GM04504 (cell line): ENCODE data around the gene RPS27L.
"Not testable (repeated sequence)": the region's sequence is repeated elsewhere in the genome, so short reads cannot be mapped to it uniquely, and the experiment has no call there.

Source experiments
- DNase-seq: peaks from one replicate; pipeline ENCODE4 v3.0.0-alpha.2; 2012; ENCODE audit warnings: low read depth

RPS27L gene

DNA sequence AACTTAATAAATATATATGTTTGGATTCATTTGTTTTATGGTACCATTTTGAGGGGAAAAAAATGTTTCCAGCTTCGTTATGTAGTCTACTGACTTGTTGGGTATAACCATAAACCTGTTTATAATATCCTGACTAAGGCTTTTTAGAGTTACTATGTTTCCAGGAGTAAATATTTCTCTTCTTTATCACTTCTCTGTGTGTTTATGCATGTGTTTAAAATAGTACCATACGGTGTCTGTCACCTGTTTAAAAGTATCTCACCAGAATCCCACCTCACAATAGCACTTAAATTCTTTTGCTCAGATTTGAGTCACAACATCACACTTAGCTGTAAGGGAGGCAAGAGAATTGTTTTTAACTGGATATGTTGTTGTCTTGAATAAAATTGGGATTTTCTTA lies 20.5 kb downstream of the RPS27L start:
- no peak for DNase-seq

DNA sequence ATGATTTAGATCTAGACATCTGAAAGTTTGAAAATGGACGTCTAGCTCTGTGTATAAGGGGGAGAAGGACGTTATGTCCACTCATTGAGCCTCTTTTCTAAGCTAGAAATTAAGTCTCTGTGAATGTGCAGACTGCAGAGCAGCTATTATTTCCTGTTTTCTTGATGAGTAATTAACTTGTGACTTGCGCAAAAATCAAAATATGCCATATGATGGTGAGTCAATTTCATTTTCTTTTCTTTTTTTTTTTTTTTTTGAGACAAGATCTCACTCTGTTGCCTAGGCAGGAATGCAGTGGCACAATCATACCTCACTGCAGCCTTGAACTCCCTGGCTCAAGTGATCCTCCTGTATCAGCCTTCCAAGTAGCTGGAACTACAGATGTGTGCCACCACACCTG lies 21.5 kb downstream of the RPS27L start:
- peak; percentile 71 for DNase-seq

DNA sequence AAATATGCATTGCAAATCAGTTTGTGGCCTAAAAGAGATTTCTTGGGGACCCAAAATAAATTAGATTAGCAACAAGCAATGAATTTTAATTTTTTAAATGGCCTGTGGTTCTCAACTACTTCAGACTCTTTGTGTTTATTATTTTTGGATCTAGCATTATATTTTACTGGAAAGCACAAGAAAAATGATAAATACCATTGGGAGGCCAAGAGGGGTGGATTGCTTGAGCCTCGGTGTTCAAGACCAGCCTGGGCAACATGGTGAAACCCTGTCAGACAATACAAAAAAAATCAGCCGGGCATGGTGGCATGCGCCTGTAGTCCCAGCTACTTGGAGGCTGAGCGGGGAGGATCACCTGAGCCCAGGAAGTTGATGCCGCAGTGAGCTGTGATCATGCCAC lies 22.0 kb downstream of the RPS27L start:
- no peak for DNase-seq

DNA sequence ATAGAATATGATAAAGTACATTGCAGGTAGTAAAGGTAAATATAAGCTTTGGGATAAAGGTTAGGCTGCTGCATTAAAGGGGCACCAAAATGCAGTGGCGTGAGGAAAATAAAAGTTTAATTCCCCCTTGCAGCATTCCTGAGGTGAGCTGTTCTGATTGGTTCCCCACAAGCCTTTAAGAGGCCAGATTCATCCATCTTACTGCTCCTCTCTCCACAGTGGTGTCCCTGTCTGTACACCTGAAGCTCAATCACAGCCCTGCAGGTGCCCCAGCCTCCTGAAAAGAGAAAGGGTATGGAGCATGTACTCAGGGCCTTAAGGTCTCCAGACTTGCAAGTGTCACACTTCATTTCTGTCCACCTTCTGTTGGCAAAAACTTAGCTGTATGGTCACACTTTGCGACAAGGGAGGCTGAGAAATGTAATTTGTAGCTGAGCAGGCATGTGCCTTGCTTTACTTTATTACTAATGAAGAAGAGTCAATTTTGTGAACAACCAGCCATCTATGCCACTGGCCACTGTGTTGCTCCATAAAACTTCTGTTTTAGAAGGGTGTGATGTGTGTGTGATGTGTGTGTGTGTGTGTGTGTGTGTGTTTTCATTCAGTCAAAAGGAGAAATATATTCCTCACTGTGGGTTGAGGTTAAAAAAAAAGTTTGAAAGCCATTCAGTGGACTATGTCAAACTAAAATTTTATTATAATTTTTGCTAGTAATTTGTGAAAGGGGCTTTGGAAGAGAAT lies 22.9 kb downstream of the RPS27L start:
- DNase-seq: no peak

DNA sequence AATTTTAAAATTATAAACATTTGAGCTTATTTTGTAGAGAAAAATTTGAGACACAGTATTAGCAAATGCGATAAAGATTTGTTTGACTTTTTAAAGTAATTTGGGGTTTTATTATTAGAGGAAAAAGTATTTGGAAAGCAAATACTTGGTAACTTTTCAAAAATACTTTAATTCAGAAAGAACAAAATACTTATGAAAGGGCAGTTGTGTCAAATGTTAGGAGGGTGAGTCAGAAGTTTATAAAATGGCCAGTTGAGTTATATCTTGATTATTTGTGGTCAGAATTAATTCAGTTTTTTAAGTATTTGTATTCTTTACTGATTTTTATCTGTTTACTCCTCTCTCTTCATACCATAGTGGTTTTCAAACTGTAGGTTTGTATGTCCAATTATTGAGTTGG lies 23.5 kb downstream of the RPS27L start:
- DNase-seq: no peak

DNA sequence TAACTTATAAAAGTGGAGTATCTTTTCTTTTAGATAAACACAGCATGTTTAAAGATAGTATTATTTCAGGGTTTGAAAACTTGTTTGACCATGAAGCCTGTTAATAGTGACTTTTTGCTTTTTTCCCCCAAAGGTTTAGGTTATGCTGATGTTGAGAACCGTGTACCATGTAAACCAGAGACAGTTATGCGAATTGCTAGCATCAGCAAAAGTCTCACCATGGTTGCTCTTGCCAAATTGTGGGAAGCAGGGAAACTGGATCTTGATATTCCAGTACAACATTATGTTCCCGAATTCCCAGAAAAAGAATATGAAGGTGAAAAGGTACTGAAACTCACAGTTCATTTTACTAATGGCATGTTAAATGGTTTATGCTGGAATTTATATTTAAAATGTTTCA lies 30.6 kb downstream of the RPS27L start:
- no peak for DNase-seq

DNA sequence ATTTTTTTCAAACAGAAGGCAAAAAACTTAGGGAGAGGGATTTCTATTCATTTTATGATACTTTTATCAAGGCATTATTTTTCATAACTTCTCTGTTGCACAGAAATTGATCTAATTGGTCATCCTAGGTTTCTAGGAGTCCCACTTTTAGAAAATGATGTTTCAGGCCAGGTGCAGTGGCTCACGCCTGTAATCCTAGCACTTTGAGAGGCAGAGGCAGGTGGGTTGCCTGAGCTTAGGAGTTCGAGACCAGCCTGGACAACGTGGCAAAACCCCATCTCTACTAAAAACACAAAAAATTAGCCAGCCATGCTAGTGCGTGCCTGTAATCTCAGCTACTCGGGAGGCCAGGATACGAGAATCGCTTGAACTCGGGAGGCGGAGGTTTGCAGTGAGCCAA lies 32.8 kb downstream of the RPS27L start:
- DNase-seq: no peak

DNA sequence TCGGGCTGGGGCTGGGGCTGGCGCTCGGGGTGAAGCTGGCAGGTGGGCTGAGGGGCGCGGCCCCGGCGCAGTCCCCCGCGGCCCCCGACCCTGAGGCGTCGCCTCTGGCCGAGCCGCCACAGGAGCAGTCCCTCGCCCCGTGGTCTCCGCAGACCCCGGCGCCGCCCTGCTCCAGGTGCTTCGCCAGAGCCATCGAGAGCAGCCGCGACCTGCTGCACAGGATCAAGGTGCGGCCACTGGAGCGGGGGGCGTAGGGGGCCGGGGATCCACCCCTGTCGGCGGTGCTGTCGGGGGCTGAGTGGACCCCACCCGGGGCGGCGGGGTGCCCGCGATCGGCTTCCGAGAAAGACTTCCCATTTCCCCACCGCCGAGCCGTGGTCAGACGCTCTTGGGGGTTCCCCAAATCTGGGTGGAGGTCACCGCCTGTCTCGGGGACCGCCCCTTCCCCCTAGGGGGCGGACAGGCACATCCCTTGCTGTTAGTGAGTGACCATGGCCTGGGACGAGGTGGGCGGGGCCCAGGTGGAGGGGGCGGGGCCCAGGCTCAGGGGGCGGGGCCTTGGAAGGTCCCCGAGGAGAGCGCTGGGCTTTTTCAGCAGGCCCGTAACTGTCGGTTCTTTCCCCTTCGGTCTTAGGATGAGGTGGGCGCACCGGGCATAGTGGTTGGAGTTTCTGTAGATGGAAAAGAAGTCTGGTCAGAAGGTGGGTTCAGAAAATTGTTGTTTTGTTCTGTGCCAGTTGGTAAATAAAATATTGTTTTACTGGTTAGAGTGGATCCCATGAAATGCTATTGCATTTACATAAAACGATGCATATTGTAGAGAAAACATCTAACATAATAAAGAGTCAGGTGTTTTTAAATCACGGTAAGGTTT lies 35.0 kb downstream of the RPS27L start:
- DNase-seq: peak; percentile 44

DNA sequence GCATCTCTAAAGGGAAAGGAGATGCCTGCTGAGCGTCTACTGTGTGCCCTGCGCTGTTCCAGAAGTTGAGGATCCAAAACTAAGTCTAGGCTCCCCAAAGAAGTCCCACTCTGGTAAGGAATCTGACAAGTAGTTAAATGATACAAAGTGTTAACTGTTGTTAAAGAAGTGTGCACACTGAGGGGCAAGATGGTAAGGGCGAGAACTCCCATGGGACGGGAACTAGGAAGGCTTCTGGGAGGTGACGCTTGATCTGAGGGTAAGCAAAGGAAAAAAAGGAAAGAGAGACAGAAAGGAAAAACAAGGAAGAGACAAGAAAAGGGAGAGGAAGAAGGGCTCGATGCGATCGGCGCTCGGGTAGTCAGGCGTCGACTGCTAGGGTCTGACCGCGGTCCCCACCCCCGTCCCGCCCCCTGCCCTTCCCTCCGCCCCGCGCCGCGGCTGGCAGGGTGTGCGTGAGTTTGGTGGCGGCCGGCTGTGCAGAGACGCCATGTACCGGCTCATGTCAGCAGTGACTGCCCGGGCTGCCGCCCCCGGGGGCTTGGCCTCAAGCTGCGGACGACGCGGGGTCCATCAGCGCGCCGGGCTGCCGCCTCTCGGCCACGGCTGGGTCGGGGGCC lies 35.8 kb downstream of the RPS27L start, which contains the start of gene LACTB:
TSS of gene LACTB (plus strand) at position 480 of the 620 bp plus-strand sequence. CDS start at position 491, 11 bp downstream.
- DNase-seq: peak; percentile 81

DNA sequence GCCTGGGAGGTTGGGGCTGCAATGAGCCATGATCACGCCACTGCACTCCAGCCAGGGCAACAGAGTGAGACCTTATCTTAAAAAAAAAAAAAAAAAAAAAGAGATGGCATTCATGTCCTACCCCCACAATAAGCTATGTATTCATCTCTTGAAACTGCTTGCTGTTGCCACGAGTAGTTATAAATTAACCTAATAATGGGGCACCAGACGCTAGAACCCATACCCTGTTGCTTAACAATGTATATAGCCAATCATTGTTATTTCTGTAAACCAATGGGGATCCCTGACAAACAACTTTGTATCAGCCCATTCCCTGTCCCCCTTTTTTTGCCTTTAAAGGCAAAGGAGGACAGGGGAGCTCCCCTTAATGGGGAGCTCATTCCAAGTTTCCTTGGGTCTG lies 38.4 kb downstream of the RPS27L start:
- DNase-seq: no peak

DNA sequence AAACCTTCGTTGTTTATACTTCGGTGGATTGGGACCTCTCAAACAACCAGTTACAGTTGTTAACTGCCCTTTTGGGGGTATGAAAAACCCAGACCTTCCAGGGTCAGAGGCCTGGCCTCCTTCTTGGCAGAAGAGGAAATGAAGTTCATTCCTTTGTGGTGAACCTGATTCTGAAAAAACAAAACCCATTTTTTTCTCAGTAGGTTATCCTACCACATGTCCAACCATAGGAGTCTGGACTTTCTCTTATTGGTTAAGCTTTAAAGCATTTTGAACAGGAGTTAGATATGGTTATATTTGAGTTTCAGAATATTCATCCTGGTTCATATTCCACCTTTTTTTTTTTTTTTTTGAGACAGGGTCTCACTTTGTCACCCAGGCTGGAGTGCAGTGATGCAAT lies 42.8 kb downstream of the RPS27L start:
- no peak for DNase-seq

DNA sequence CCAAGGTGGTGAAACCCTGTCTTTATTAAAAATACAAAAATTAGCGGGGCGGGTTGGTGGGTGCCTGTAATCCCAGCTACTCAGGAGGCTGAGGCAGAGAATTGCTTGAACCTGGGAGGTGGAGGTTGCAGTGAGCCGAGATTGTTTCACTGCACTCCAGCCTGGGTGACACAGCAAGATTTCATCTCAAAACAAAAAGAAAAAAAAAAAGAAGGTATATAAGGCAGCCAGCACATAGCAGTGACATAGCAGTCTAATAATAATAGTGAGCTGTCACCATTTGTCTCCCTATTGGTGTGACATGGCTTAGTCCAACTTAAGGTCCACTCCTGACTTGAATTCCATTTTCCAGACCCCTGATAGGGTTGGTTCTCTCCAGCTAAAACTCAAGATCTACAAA lies 44.4 kb downstream of the RPS27L start:
- DNase-seq: no peak

DNA sequence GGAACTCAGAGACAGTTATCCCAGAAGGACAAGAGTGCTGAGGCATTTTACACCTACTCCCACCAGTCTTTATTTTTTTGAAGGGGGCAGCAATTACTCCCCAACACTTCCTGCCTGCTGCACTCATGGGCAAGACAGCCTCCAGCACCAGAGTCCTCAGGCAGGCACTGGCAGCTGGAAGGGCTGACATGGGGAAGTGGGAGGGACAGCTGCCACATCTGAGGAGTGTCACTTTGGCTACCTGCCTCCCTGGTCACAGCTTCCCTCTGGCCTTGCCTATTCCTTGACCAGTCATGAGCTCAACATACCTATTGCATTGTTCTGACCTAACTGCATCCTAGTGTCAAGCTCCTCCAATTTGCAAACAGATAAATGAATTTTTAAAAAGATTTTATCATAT lies 45.8 kb downstream of the RPS27L start:
- no peak for DNase-seq

DNA sequence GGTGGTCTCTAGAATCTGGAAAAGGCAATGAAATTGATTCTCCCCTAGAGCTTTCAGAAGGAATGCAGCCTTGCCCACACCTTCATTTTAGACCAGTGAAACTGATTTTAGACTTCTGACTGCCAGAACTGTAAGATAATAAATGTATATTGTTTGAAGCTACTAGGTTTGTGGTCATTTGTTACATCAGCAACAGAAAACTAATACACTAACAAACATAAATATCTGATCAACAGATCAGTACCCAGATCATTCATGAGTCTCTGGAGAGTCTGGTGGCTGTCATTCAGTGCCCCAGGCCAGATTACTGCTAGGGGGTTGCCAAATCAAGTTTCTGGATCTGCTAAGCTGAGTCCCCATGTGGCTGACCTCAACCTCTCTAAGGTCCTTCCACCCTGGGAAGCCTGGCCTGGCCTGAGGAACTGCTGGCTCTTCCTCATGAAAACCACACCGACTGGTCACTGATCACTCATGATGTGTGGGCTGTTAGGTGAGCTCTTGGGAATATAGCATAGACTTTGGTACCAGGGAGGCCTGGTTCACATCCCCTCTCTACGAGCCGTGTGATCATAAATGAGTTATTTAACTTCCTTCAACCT lies 46.8 kb downstream of the RPS27L start:
- no peak for DNase-seq

DNA sequence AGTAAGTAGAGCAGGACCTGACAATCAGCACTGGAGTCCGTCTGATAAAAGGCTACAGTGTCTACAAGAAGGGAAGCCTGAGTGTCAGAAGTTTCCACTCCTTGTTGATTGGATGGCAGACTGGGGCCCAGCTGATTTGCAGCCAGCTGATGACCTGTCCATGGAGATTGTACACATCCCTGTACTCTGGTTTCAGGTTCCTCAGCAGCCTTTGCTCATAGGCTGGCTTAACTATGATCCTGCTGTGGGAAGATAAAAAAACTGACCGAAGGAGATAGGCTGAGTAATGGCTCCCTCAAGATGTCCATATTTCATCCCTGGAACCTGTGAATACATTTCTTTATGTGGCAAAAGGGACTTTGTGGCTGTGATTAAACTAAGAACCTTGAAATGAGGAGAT lies 47.4 kb downstream of the RPS27L start:
- no peak for DNase-seq

DNA sequence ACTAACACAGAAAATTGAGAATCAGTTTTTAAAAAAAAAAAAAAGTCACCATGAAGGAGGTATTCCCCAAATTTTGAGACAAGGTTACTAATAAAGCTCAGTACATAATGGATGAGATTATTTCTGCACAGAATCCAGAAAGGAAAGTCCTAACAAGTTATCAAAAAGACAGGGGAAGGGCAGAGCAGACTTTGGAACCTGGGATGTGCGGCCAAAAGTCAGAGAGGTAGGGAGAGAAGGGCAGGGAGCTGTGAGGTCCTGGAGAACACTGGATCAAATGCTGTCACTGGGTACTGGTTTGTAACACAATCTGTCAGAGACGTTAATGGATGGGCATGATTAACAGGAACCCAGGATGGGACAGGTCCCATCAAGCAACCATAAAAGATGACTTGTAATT lies 47.8 kb downstream of the RPS27L start:
- DNase-seq: no peak

DNA sequence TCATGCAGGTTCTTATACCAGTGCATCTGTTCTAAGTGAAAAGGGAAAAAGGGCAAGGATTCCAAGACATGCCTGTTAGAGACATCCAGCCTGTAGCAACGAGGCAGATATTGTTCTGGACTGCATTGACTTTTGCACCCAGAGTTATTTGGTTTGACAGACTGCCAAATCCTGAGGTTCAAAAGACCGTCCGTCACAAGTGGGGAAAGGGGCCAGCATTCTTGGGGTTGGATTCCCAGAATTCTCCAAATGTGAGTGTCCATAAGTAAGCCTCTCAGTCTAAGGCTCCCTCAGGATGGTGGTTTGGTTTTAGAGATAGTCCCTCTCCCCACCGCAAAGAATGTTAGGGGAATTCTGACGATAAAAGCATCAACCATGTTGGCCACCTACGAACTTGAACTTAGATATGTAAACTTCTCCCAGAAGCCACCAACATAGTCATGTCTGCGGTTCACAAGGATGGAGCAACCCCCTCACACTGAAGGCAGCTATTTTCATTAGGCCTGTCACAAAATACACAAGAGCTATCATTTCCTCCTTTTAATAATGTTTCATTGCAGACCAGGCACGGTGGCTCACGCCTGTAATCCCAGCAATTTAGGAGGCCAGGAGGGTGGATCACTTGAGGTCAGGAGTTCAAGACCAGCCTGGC lies 49.3 kb downstream of the RPS27L start:
- peak; percentile 100 for DNase-seq

DNA sequence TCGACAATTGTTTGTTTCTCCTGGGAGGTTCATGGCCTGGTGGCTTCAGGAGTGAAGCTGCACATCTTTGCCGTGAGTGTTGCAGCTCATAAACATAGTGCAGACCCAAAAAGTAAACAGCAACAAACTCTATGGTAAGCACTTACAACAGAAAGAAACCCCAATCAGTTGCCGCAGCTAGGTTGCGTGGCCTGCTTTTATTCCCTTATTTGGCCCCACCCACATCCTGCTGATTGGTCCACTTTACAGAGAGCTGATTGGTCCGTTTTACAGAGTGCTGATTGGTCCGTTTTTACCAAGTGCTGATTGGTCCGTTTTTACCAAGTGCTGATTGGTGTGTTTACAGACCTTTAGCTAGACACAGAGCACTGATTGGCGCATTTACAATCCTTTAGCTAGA lies 51.9 kb downstream of the RPS27L start:
- DNase-seq: not testable (repeated sequence)

DNA sequence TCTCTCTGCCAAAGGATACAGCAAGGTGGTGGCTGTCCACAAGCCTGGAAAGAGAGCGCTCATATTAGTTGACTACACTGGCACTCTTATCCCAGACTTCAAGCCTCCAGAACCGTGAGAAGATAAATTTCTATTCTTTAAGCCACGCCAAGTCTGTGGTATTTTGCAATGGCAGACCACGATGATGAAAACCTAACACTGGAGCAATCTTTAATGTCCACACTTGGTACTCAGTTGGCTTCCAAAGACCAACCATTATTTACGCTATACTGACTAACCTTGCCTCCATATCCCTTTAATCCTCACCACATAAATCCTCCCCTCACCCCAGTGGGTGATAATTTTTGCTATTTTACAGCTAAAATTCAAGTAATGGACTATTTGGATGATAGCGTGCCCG lies 52.5 kb downstream of the RPS27L start:
- DNase-seq: no peak

DNA sequence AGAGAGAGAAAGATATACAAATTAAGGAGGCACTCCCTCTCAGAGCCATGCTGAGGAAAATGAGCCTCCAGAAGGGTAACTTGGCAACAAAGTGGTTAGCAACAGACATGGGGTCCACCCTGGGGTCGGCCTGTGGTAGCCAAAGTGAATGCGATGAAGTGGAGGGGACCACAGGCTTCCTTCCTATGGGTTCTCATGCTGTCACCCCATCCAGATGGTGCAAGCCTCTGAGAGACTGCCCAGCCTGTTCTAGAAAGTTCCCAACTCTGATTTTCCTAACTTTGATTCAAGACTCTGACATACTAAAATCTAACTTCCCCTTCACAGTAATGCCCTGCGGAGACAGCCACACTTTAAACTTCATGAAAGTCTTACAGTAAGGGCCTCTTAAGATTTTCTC lies 53.9 kb downstream of the RPS27L start:
- DNase-seq: no peak

DNA sequence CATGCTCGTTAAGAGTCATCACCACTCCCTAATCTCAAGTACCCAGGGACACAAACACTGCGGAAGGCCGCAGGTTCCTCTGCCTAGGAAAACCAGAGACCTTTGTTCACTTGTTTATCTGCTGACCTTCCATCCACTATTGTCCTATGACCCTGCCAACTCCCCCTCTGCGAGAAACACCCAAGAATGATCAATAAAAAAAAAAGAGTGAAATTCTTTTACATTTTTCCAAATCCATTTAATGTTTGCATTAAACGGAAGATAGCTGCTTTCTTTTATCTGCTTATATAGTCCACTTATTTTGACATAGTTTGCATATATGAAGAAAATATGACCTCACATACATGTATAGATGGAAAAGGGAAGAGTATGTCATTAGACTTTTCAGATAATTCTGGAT lies 57.7 kb downstream of the RPS27L start:
- DNase-seq: not testable (repeated sequence)

DNA sequence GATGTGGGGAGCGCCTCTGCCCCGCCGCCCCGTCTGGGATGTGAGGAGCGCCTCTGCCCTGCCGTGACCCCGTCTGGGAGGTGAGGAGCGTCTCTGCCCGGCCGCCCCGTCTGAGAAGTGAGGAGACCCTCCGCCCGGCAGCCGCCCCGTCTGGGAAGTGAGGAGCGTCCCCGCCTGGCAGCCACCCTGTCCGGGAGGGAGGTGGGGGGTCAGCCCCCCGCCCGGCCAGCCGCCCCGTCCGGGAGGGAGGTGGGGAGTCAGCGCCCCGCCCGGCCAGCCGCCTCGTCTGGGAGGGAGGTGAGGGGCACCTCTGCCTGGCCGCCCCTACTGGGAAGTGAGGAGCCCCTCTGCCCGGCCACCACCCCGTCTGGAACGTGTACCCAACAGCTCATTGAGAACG lies 58.4 kb downstream of the RPS27L start:
- DNase-seq: not testable (repeated sequence)
